ENCODE data around the gene FAAP20. TPM values are rescaled to one million over a fixed set of nuclear protein-coding genes. Genes with fewer than 3 reads are reported as not detected.
A peak's percentile ranks its signal among the peaks of the same experiment; 100 is the strongest.

FAAP20 gene
- total RNA-seq, 1 donor: 25.3 TPM

GRCh38 chr1:2231532-2232254, 37.1 kb upstream of the FAAP20 start:
- Histone ChIP-seq H3K4me1 (ENCODE audit: insufficient read depth, low read length) (peaks cover 51% of the 10 kb centered on the region), H3K79me2 (ENCODE audit: insufficient read depth, low read length) (peaks cover 83% of the 10 kb centered on the region), H3K9me3 (ENCODE audit: low read depth, low read length) (no peaks in the 10 kb centered on the region), H3K4me3 (ENCODE audit: insufficient read depth, low read length) (peak overlapping the region; percentile 88), H3K36me3 (ENCODE audit: insufficient read depth, low read length) (peaks cover 7% of the 10 kb centered on the region), H4K20me1 (ENCODE audit: insufficient read depth, low read length) (peaks cover 77% of the 10 kb centered on the region), H3K27ac (ENCODE audit: low read depth, low read length) (peak overlapping the region; percentile 69), H3K27me3 (ENCODE audit: insufficient read depth, low read length) (no peaks in the 10 kb centered on the region), H3K4me2 (ENCODE audit: insufficient read depth, low read length) (peak overlapping the region; percentile 85), H2AFZ (ENCODE audit: low read length) (no peak overlapping the region)
- peak; percentile 99 for DNase-seq (ENCODE audit: insufficient read length, low spot score, missing footprints)
- TF ChIP-seq, protein P1, sequence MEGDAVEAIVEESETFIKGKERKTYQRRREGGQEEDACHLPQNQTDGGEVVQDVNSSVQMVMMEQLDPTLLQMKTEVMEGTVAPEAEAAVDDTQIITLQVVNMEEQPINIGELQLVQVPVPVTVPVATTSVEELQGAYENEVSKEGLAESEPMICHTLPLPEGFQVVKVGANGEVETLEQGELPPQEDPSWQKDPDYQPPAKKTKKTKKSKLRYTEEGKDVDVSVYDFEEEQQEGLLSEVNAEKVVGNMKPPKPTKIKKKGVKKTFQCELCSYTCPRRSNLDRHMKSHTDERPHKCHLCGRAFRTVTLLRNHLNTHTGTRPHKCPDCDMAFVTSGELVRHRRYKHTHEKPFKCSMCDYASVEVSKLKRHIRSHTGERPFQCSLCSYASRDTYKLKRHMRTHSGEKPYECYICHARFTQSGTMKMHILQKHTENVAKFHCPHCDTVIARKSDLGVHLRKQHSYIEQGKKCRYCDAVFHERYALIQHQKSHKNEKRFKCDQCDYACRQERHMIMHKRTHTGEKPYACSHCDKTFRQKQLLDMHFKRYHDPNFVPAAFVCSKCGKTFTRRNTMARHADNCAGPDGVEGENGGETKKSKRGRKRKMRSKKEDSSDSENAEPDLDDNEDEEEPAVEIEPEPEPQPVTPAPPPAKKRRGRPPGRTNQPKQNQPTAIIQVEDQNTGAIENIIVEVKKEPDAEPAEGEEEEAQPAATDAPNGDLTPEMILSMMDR (IDR thresholded peaks at IDR 0.05; ENCODE audit: extremely low read depth, low read depth, low read length): no peak

DNA sequence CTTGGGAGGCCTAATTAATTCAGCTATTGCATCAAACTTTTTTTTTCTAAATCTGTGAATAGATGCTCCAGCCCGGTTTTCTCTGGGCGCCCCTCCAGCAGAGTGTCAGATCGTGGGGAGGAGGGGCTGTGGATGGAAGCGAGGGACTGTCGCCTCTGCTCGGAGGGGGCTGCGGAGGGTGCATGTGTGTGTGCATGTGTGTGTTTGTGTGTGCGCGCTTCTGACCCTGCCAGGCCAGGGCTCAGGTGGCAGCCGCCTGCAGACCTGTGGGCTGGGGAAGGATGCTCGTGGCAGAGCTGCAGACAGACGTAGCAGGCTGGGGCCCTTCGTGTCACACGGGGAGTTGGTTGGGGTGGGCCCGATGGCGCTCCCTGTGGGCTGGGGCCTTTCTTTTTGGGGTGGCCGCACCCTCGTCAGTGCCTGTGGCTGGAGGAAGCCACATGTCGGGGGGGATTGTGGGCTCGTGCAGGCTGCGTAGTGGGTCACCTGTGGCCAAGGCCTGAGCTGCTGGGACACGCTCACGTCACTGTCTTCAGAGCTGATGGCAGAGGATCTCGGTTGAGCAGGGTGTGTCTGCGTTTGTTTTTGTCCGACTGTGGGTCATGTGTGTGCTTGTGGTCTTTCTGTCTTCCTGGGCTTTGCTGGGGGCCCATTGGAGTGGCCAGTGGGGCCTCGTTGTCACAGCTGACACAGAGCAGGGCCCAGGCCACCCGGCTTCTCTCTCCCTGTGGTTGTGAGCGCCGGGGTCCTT, 36.4 kb upstream of the FAAP20 start:
- no peaks in the 10 kb centered on the region for H3K9me3 ChIP-seq (ENCODE audit: low read depth, low read length)
- peak; percentile 93 for DNase-seq (ENCODE audit: insufficient read length, low spot score, missing footprints)
- peaks cover 7% of the 10 kb centered on the region for H3K36me3 ChIP-seq (ENCODE audit: insufficient read depth, low read length)
- H4K20me1 ChIP-seq (ENCODE audit: insufficient read depth, low read length): peaks cover 71% of the 10 kb centered on the region
- peaks cover 76% of the 10 kb centered on the region for H3K79me2 ChIP-seq (ENCODE audit: insufficient read depth, low read length)
- peak overlapping the region; percentile 88 for H3K4me3 ChIP-seq (ENCODE audit: insufficient read depth, low read length)
- H3K27ac ChIP-seq (ENCODE audit: low read depth, low read length): peak overlapping the region; percentile 69
- H3K4me1 ChIP-seq (ENCODE audit: insufficient read depth, low read length): peaks cover 46% of the 10 kb centered on the region
- no peaks in the 10 kb centered on the region for H3K27me3 ChIP-seq (ENCODE audit: insufficient read depth, low read length)
- peak overlapping the region; percentile 85 for H3K4me2 ChIP-seq (ENCODE audit: insufficient read depth, low read length)
- TF ChIP-seq, protein P1 (IDR thresholded peaks at IDR 0.05; ENCODE audit: extremely low read depth, low read depth, low read length): no peak
- no peak overlapping the region for H2AFZ ChIP-seq (ENCODE audit: low read length)

GRCh38 chr1:2229911-2230731, 35.5 kb upstream of the FAAP20 start:
- peaks cover 63% of the 10 kb centered on the region for H4K20me1 ChIP-seq (ENCODE audit: insufficient read depth, low read length)
- H3K4me3 ChIP-seq (ENCODE audit: insufficient read depth, low read length): peak overlapping the region; percentile 88
- H3K9me3 ChIP-seq (ENCODE audit: low read depth, low read length): no peaks in the 10 kb centered on the region
- peak overlapping the region; percentile 85 for H3K4me2 ChIP-seq (ENCODE audit: insufficient read depth, low read length)
- no peak overlapping the region for H2AFZ ChIP-seq (ENCODE audit: low read length)
- TF ChIP-seq, protein P1 (IDR thresholded peaks at IDR 0.05; ENCODE audit: extremely low read depth, low read depth, low read length): no peak
- peak; percentile 98 for DNase-seq (ENCODE audit: insufficient read length, low spot score, missing footprints)
- peaks cover 39% of the 10 kb centered on the region for H3K4me1 ChIP-seq (ENCODE audit: insufficient read depth, low read length)
- peak overlapping the region; percentile 69 for H3K27ac ChIP-seq (ENCODE audit: low read depth, low read length)
- H3K79me2 ChIP-seq (ENCODE audit: insufficient read depth, low read length): peaks cover 68% of the 10 kb centered on the region
- H3K27me3 ChIP-seq (ENCODE audit: insufficient read depth, low read length): no peaks in the 10 kb centered on the region
- H3K36me3 ChIP-seq (ENCODE audit: insufficient read depth, low read length): peaks cover 7% of the 10 kb centered on the region

Measured in osteoblast (primary cell).